Body of pancreas (tissue), 4 donors: ENCODE results near the gene CUL5. TPM values are rescaled to one million over a fixed set of nuclear protein-coding genes. Genes with fewer than 3 reads are reported as not detected.
A peak's percentile ranks its signal among the peaks of the same experiment; 100 is the strongest.
"Not testable (repeated sequence)": the region's sequence is repeated elsewhere in the genome, so short reads cannot be mapped to it uniquely, and the experiment has no call there.

ENCODE experiments used
- ATAC-seq: fragments of 150-250 bp; one replicate; pipeline ENCODE4 v1.9.1; 2016
- DNase-seq, 4 donors: peaks; one replicate each; pipeline ENCODE4 v3.0.0-alpha.2; 2019
- H3K27ac ChIP-seq, 4 donors: fragments of 200-600 bp; sonication (generic); 1 replicate in 3 of 4; 2 replicates in 1 of 4; pipeline versions ENCODE4 v1.5.1 to v1.6.1; 2016 to 2019; ENCODE audit warnings: mild to moderate bottlenecking in 1 of 4, mixed read lengths in 1 of 4, moderate library complexity in 1 of 4
- H3K27me3 ChIP-seq, 2 donors: fragments of 200-600 bp; sonication (generic); one replicate each; pipeline ENCODE4 v1.6.0; 2016; ENCODE audit warnings: mild to moderate bottlenecking in 1 of 2
- H3K36me3 ChIP-seq, 2 donors: fragments of 200-600 bp; sonication (generic); replicated peaks in 1 of 2; 2 replicates each; pipeline ENCODE4 v1.5.1; 2016; ENCODE audit warnings: low read depth in 2 of 2; ENCODE audit not compliant: insufficient read depth in 1 of 2
- H3K4me1 ChIP-seq: fragments of 200-600 bp; sonication (generic); one replicate; pipeline ENCODE4 v1.6.0; 2016
- H3K4me3 ChIP-seq, 2 donors: fragments of 200-600 bp; sonication (generic); 1 replicate in 1 of 2; 2 replicates in 1 of 2; pipeline ENCODE4 v1.5.1; 2016 to 2019
- H3K9me3 ChIP-seq, 3 donors: fragments of 200-600 bp; sonication (generic); 1 replicate in 2 of 3; 2 replicates in 1 of 3; pipeline ENCODE4 v1.5.1; 2016
- POLR2A ChIP-seq, 3 donors: fragments of 450-650 bp; IDR thresholded peaks; one replicate each; pipeline ENCODE4 v1.6.1; 2016; ENCODE audit warnings: antibody characterized with exemption in 3 of 3, mild to moderate bottlenecking in 2 of 3
- WGBS, 2 donors: methylation state at CpG; one replicate each; pipeline ENCODE4 v1.1.5; 2017; 5-methylcytosine and 5-hydroxymethylcytosine counted together
- intact Hi-C: fragments of 100-400 bp; cut with DNase I; formaldehyde crosslinking; loops from one replicate; pipeline ENCODE4 v1.15.1; 2023
- total RNA-seq, 2 donors: library from RNA; depleted of rRNA; stranded (reverse); fragments of >200 nt; gene quantifications; one replicate each; pipeline ENCODE4 v1.1.0, GENCODE V29; 2016
- TF ChIP-seq, protein P1 (sequence below), 7 experiments: fragments of 450-650 bp in 4 of 7; fragments of 200-600 bp in 3 of 7; sonication (generic) in 3 of 7; IDR thresholded peaks; one replicate each; pipeline ENCODE4 v1.5.1; 2016 to 2019; ENCODE audit warnings: antibody characterized with exemption in 7 of 7

CUL5 gene
- total RNA-seq, 2 donors from 2014 or later, result 13.7 to 39.9 TPM

DNA sequence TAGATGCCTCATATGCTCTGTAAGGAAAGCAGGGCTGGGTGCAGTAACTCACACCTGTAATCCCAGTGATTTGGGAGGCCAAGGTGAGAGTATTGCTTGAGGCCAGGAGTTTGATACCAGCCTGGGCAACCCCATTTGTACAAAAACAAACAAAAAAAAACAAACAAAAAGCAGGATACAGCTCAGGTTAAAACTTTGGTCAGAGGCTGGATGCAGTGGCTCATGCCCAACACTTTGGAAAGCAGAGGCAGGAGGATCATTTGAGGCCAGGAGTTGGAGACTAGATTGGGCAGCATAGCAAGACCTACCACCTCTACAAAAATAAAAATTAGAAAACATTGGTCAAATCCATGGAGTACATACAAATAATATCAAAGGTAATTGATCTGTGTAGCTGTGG lies 7.9 kb downstream of the CUL5 start:
- no peak for DNase-seq
- H3K36me3 ChIP-seq, result no peaks in the 10 kb centered on the region
- no peak overlapping the region for H3K27ac ChIP-seq
- H3K4me3 ChIP-seq, result no peak overlapping the region
- H3K4me1 ChIP-seq, result peaks cover 39% of the 10 kb centered on the region
- TF ChIP-seq, protein P1, sequence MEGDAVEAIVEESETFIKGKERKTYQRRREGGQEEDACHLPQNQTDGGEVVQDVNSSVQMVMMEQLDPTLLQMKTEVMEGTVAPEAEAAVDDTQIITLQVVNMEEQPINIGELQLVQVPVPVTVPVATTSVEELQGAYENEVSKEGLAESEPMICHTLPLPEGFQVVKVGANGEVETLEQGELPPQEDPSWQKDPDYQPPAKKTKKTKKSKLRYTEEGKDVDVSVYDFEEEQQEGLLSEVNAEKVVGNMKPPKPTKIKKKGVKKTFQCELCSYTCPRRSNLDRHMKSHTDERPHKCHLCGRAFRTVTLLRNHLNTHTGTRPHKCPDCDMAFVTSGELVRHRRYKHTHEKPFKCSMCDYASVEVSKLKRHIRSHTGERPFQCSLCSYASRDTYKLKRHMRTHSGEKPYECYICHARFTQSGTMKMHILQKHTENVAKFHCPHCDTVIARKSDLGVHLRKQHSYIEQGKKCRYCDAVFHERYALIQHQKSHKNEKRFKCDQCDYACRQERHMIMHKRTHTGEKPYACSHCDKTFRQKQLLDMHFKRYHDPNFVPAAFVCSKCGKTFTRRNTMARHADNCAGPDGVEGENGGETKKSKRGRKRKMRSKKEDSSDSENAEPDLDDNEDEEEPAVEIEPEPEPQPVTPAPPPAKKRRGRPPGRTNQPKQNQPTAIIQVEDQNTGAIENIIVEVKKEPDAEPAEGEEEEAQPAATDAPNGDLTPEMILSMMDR (IDR thresholded peaks at IDR 0.05), result no peak
- TF ChIP-seq POLR2A (IDR thresholded peaks at IDR 0.05), result no peak
- intact Hi-C loops, result no loop called here
- H3K27me3 ChIP-seq, result no peaks in the 10 kb centered on the region
- H3K9me3 ChIP-seq, result no peaks in the 10 kb centered on the region
- no peak for ATAC-seq

DNA sequence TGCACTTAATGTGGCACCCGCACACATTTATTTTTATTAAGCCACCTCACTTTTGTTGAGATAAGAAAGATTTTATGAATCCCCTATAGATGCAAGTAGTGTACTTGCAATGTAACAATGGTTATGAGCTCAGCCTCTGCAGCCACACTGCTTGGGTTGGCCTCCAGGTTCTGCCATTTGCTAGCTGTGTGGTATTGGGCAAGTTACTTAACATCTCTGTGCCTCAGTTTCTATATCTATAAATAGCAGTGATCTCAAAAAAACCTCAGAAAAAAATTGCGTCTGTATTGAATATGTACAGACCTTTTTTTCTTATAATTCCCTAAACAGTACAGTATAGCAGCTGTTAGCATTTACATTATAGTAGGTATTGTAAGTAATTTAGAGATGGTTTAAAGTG lies 10.0 kb downstream of the CUL5 start:
- no peak overlapping the region for H3K27ac ChIP-seq
- ATAC-seq (no peak), DNase-seq (no peak)
- TF ChIP-seq POLR2A (IDR thresholded peaks at IDR 0.05), result no peak
- TF ChIP-seq, protein P1 (IDR thresholded peaks at IDR 0.05), result no peak
- intact Hi-C loops, result no loop called here
- no peaks in the 10 kb centered on the region for H3K9me3 ChIP-seq
- 91 to 94% methylated on average over 2 of the region's 2 CpGs for WGBS, 2 donors
- H3K4me3 ChIP-seq, result no peak overlapping the region
- peaks cover 20% of the 10 kb centered on the region for H3K4me1 ChIP-seq
- no peaks in the 10 kb centered on the region for H3K36me3 ChIP-seq
- H3K27me3 ChIP-seq, result no peaks in the 10 kb centered on the region

DNA sequence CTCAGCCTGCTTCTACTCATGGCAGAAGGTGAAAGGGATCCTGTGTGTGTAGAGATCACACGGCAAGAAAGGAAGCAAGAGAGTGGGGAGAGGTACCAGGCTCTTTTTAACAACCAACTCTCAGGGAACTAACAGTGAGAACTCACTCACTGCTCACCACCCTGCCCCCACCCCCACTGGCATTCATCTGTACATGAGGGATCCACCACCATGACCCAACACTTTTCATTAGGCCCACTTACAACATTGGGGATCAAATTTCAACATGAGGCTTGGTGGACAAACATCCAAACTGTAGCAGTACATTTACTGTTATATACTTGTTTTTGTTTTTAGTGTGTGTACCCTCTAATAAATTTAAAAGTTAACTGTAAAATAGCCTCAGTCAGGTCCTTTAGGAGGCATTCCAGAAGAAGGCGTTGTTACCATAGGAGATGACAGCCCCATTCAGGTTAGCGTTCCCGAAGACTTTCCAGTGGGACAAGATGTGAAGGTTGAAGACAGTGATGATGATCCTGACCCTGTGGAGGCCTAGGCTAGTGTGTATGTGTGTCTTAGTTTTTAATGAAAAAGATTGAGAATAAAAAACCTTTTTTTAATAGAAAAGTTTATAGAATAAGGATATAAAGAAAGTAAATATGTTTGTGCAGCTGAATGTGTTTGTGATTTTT lies 11.3 kb downstream of the CUL5 start:
- H3K9me3 ChIP-seq, result no peaks in the 10 kb centered on the region
- DNase-seq (no peak), ATAC-seq (no peak)
- no peak for TF ChIP-seq POLR2A (IDR thresholded peaks at IDR 0.05)
- TF ChIP-seq, protein P1 (IDR thresholded peaks at IDR 0.05), result no peak
- H3K36me3 ChIP-seq, result no peaks in the 10 kb centered on the region
- H3K4me3 ChIP-seq, result no peak overlapping the region
- no peak overlapping the region for H3K27ac ChIP-seq
- no peaks in the 10 kb centered on the region for H3K27me3 ChIP-seq
- 75% methylated on average over 4 of the region's 4 CpGs for WGBS, 2 donors
- peaks cover 16% of the 10 kb centered on the region for H3K4me1 ChIP-seq
- intact Hi-C loops, result no loop called here

DNA sequence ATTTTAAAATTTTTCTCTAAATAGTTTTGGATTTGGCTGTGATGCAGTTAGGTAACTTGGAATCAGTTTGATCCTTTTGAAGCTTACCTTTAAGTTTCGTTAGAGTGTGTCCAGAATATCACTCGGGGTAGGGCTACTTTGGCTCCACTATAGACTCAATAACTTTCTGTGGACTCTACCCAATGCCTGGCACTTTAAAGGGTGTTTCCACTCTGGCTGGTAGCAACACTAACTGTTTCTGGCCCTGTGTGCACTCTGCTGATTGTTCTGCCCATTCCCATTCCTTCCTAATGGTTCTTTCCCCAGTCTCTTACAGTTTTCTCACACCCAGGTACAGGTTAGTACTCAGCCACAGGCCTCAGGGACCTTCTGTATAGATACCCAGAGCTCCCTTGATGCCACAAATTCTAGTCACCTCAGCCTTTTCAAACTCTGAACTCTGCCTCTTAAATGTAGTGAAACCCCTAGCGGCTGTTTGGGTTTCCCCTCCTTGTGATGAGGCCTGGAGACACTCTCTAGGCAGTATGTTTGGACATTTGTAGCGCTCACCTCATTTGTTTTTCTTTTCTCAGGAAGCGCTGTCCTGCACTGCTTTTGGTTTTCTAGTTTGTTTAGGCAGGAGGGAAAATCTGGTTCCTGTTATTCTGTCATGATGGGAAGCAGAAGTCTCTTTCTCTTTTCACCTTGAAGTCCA lies 16.8 kb downstream of the CUL5 start:
- Histone ChIP-seq H3K27me3 (no peaks in the 10 kb centered on the region), H3K4me1 (peaks cover 12% of the 10 kb centered on the region), H3K27ac (no peak overlapping the region), H3K4me3 (no peak overlapping the region), H3K36me3 (no peaks in the 10 kb centered on the region), H3K9me3 (no peaks in the 10 kb centered on the region)
- WGBS, 2 donors, result 72 to 74% methylated on average over 5 of the region's 5 CpGs
- TF ChIP-seq POLR2A (IDR thresholded peaks at IDR 0.05), result no peak
- TF ChIP-seq, protein P1 (IDR thresholded peaks at IDR 0.05), result no peak
- DNase-seq, result no peak
- intact Hi-C loops, result no loop called here
- ATAC-seq, result no peak

DNA sequence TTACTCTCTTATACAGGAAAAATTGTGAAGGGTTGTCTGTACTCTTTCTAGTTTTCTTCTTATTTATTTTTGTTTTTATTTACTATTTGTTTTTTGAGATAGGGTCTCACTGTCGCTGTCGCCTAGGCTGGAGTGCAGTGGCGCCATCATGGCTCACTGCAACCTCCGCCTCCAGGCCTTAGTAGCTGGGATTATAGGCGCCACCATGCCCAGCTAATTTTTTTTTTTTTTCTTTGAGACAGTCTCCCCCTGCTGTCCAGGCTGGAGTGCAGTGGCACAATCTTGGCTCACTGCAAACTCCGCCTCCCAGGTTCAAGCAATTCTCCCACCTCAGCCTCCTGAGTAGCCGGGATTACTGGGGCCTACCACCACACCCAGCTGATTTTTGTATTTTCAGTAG lies 18.4 kb downstream of the CUL5 start:
- no peaks in the 10 kb centered on the region for H3K27me3 ChIP-seq
- H3K4me1 ChIP-seq, result peaks cover 12% of the 10 kb centered on the region
- H3K9me3 ChIP-seq, result no peaks in the 10 kb centered on the region
- no peak overlapping the region for H3K4me3 ChIP-seq
- H3K36me3 ChIP-seq, result no peaks in the 10 kb centered on the region
- intact Hi-C loops, result no loop called here
- WGBS, 2 donors, result 94 to 98% methylated on average over 7 of the region's 7 CpGs
- TF ChIP-seq POLR2A (IDR thresholded peaks at IDR 0.05), result no peak
- TF ChIP-seq, protein P1 (IDR thresholded peaks at IDR 0.05), result peak in 1 of 7 experiments; percentile 17
- ATAC-seq, result no peak
- no peak for DNase-seq
- no peak overlapping the region for H3K27ac ChIP-seq

DNA sequence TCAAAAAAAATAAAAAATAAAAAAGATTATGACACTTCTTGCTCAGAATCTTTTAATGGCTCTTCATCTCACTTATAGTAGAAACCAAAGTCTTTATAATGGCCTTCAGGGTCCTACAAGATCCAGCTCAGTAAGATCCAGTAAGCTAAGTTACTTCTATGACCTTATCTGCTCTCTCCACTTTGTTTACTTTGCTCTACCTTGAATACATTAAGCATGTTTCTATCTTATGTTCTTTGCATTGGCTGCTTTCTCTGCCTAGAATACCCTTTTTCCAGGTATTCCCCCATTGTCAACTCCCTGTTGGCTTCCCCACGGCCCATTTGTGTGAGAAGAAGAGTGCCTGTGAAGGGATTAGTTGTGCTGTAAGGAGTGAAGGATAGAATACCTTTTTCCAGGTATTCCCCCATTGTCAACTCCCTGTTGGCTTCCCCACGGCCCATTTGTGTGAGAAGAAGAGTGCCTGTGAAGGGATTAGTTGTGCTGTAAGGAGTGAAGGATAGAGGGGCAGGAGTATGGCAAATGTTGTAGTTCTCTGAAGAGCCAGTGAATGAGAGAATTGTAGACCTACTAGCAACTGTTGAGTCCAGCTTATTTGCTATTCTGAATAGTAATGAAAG lies 20.2 kb downstream of the CUL5 start:
- H3K27ac ChIP-seq, H3K27me3 ChIP-seq, H3K9me3 ChIP-seq, DNase-seq, H3K36me3 ChIP-seq, ATAC-seq, intact Hi-C loops, H3K4me3 ChIP-seq: not testable (repeated sequence)
- WGBS, 2 donors, result 51 to 61% methylated on average over 2 of the region's 2 CpGs
- peaks cover 12% of the 10 kb centered on the region for H3K4me1 ChIP-seq

DNA sequence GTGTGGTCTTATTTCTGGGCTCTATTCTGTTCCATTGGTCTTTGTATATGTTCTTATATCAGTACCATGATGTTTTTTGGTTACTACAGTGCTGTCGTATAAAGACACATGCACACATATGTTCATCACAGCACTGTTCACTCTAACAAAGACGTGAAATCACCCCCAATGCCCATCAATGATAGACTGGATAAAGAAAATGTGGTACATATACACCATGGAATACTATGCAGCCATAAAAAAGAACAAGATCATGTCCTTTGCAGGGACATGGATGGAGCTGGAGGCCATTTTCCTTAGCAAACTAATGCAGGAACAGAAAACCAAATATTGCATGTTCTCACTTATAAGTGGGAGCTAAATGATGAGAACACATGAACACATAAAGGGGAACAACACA lies 22.9 kb downstream of the CUL5 start:
- H3K4me3 ChIP-seq, ATAC-seq, intact Hi-C loops, H3K9me3 ChIP-seq, H3K27me3 ChIP-seq, DNase-seq, H3K36me3 ChIP-seq, H3K27ac ChIP-seq: not testable (repeated sequence)
- H3K4me1 ChIP-seq, result peaks cover 12% of the 10 kb centered on the region
- 98 to 100% methylated on average over 2 of the region's 2 CpGs for WGBS, 2 donors
